GM12875 (cell line): ENCODE data around the gene EIF2D.
"Not testable (repeated sequence)": the region's sequence is repeated elsewhere in the genome, so short reads cannot be mapped to it uniquely, and the experiment has no call there.

Experiments used
- H3K4me3 ChIP-seq: one replicate; pipeline ENCODE4 v1.5.1; 2011; ENCODE audit warnings: low read depth, low read length, control low read depth
- CTCF ChIP-seq: IDR thresholded peaks from 2 replicates; pipeline ENCODE4 v1.5.1; 2011; ENCODE audit warnings: low read depth, mild to moderate bottlenecking, control low read depth, inconsistent platforms, low read length, moderate library complexity, borderline replicate concordance; ENCODE audit not compliant: insufficient read depth

The EIF2D gene

DNA sequence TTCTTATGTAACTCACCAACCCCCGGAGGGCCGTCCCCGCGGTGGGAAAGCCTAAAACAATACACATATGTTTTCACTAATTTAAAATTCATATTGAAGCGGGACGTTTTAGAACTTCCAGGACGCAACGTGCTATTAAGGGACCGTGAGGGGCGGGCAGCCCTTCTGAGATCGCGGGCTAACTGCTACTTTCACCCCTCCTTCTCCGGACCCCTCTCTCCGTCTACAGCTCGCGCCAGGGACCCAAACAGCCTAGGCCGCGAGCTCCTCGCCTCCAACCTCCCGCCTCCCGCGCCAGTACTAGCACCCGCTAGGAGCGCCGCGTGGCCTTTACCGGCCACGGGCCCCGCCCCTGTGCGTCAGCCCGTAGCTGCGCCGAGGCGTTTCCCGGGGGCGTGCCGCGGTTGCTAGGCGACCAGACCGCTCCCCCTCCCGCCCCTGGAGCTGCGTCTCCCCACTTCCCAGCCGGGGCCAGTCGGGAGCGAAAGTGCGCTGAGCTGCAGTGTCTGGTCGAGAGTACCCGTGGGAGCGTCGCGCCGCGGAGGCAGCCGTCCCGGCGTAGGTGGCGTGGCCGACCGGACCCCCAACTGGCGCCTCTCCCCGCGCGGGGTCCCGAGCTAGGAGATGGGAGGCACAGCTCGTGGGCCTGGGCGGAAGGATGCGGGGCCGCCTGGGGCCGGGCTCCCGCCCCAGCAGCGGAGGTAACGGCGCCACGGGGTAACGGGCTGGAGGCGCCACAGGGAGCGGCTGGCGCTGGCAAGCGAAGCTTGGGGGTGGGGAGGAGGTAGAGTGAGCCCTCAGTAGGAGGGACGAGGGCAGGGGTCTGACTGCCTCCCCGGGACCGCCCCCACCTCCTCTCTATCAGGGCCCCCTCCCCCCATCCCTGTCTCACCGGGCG lies 23.1 kb upstream of the EIF2D start, which contains the start of gene DYRK3:
Gene DYRK3, plus strand, starts transcription at position 457 of the 898 bp plus-strand sequence. Its CDS starts 168 bp downstream, at position 625.
- TF ChIP-seq CTCF = no peak
- H3K4me3 ChIP-seq = peak within 1 kb of the TSS; percentile 95

DNA sequence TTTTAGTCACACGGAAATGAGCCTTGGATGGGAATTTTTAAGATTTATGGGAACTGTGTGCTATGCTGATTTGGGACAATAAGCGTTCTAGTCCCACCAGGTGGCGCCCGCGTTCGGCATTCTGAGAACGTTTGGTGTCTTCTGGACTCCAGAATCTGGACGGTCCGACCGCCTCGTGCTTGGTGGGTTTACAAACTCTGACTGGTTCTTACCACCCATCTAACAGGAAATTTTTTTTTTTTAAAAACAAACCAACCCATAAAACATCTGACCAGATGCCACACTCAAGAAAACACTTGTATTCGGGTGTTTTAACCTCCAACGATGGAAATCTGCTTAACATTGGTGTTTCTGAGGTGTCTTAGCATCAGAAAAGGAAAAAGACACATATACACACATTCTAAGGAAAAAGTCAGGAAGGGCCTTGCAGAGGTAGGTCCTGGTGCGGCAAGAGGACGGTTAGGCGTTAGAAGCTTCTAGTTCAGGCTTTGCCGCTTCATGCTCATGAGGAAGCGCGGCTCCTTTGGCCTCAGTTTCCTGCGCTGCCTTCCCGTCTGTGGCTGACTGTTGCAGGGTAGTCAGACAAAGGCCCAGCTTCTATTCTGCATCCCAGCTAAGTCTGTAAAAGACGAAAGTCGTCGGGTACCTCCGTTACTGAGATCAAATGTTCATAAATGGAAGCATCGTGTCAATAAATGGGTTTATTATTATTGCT lies 22.3 kb upstream of the EIF2D start:
- peak; percentile 78 for TF ChIP-seq CTCF
- H3K4me3 ChIP-seq = peak overlapping the region; percentile 95

GRCh38 chr1:206633708-206634121 lies 21.4 kb upstream of the EIF2D start:
- no peak overlapping the region for H3K4me3 ChIP-seq
- no peak for TF ChIP-seq CTCF

DNA sequence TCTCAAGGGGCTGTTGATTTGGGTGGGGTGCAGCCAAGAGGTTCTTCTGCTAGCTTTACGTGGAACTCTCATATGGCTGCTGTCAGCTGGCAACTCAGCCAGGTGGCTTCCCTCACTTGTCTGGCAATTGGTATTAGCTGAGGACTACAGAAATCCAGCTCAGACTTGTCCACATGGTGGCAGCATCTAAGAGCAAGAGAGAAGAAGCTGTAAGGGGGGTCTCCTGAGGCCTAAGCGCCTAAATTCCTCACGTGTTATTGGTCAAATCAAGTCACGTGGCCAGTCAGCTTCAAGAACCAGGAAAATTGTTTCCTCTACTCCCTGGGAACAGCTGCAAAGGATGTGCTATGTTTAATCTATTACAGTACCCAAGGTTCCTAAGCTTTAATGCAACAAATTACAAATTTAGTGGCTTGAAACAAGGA lies 18.8 kb upstream of the EIF2D start:
- no peak overlapping the region for H3K4me3 ChIP-seq
- peak; percentile 61 for TF ChIP-seq CTCF

DNA sequence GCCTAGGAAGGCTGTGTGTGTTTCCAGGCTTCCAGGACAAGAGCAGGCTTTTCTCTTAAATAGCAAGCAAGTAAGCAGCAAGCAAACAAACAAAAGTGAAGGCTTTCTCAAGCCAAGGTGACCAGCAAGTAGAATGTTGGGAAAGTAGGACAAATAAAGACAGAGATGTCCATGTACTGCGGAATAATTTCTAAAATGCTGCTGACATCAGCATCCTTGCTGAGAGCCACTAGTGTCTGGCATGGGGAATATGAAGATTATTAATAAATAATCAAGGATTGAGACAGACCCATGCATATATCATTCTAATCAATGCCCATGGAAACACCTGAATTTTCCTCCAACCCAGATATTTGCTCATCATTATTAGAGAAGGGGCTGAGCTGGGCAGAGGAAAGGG lies 16.7 kb upstream of the EIF2D start:
- H3K4me3 ChIP-seq = no peak overlapping the region
- no peak for TF ChIP-seq CTCF

DNA sequence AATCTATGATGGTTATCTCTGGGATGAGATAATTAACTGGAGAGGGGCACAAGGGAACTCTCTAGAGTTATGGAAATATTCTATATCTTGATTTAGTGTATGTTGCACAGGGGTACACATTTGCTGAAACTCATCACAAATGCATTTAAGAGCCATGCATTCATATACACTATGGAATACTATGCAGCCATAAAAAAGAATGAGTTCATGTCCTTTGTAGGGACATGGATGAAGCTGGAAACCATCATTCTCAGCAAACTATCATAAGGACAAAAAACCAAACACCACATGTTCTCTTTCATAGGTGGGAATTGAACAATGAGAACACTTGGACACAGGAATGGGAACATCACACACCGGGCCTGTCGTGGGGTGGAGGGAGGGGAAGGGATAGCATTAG lies 14.1 kb upstream of the EIF2D start:
- not testable (repeated sequence) for H3K4me3 ChIP-seq

- H3K4me3 ChIP-seq = no peak overlapping the region
- no peak for TF ChIP-seq CTCF
Observed at GRCh38 chr1:206609229-206609991, 2.9 kb downstream of the EIF2D start.
